HepG2 (cell line): ENCODE data around the gene SCFD2. TPM values are rescaled to one million over a fixed set of nuclear protein-coding genes. Genes with fewer than 3 reads are reported as not detected.
A peak's percentile ranks its signal among the peaks of the same experiment; 100 is the strongest.

ENCODE experiments used
- ATAC-seq: fragments of 200-7000 bp; cut with Tn5 transposase; 3 replicates; pipeline ENCODE4 v1.9.1; 2020; ENCODE audit warnings: mild to moderate bottlenecking, moderate library complexity
- BruUV-seq: library from RNA; stranded (reverse); fragments of 400-500 nt; replicated peaks from 2 replicates; lab custom pipeline; 2021; lab: Mats Ljungman, UMichigan
- CTCF ChIA-PET: fragments of 300-600 bp; formaldehyde crosslinking; extraction: SDS; loops from one replicate; lab custom pipeline; 2021; ENCODE audit warnings: low total read pairs, inconsistent platforms, low intra/inter-chr PET ratio; lab: Yijun Ruan, JAX
- POLR2A ChIA-PET: fragments of 350-600 bp; sonication (Branson Sonifier 250); formaldehyde crosslinking; loops from one replicate; lab custom pipeline; 2020; ENCODE audit warnings: antibody characterized with exemption, inconsistent platforms; lab: Yijun Ruan, JAX
- DNase-seq: peaks from one replicate; pipeline ENCODE4 v3.0.0-alpha.2; 2015; ENCODE audit warnings: low spot score
- FAIRE-seq: peaks from 3 replicates; lab custom pipeline; 2011; peaks lifted over from hg19 to GRCh38; lab: Jason Lieb, UNC
- H2AFZ ChIP-seq: one replicate; pipeline ENCODE4 v1.6.1; 2011; ENCODE audit warnings: low read length, inconsistent platforms
- H3K27ac ChIP-seq: fragments of 300-600 bp; 3 replicates; pipeline ENCODE4 v1.8.0; 2011; ENCODE audit warnings: mixed run types, mild to moderate bottlenecking, mixed read lengths, low read length, inconsistent platforms; ENCODE audit not compliant: insufficient read depth; ENCODE audit errors: extremely low read length
- H3K27me3 ChIP-seq, 2 experiments: fragments of 200-600 bp in 1 of 2; 2 replicates in 1 of 2; 3 replicates in 1 of 2; pipeline versions ENCODE4 v1.6.0 to v1.8.0; 2011; ENCODE audit warnings: low read length in 2 of 2, mild to moderate bottlenecking in 2 of 2, moderate library complexity in 2 of 2, inconsistent platforms in 1 of 2; ENCODE audit not compliant: insufficient read depth in 2 of 2, control insufficient read depth in 1 of 2
- H3K36me3 ChIP-seq, 2 experiments: fragments of 200-600 bp in 1 of 2; replicated peaks in 1 of 2; 2 replicates in 1 of 2; 3 replicates in 1 of 2; pipeline versions ENCODE4 v1.5.1 to v1.8.0; 2011; ENCODE audit warnings: low read length in 2 of 2, inconsistent platforms in 1 of 2; ENCODE audit not compliant: insufficient read depth in 2 of 2, control insufficient read depth in 1 of 2
- H3K4me1 ChIP-seq: 2 replicates; pipeline ENCODE4 v1.5.1; 2012; ENCODE audit warnings: low read length, inconsistent platforms; ENCODE audit not compliant: insufficient read depth
- H3K4me2 ChIP-seq: 2 replicates; pipeline ENCODE4 v1.6.0; 2011; ENCODE audit warnings: low read depth, low read length, inconsistent platforms
- H3K4me3 ChIP-seq, 3 experiments: fragments of 200-600 bp in 1 of 3; sonication (generic), shearing (Covaris generic) in 1 of 3; replicated peaks in 1 of 3; 2 replicates each; pipeline ENCODE4 v1.5.1; 2011 to 2016; ENCODE audit warnings: low read length in 3 of 3, inconsistent platforms in 2 of 3, low read depth in 2 of 3, mild to moderate bottlenecking in 2 of 3, control low read depth in 1 of 3, mixed read lengths in 1 of 3; ENCODE audit not compliant: insufficient read depth in 1 of 3
- H3K79me2 ChIP-seq: one replicate; pipeline ENCODE4 v1.6.1; 2011; ENCODE audit warnings: low read length, inconsistent platforms; ENCODE audit not compliant: insufficient read depth
- H3K9ac ChIP-seq: 2 replicates; pipeline ENCODE4 v1.6.0; 2011; ENCODE audit warnings: mild to moderate bottlenecking, low read depth, low read length, inconsistent platforms; ENCODE audit not compliant: insufficient read depth
- H3K9me3 ChIP-seq: 2 replicates; pipeline ENCODE4 v1.5.1; 2012; ENCODE audit warnings: mild to moderate bottlenecking, low read length
- H4K20me1 ChIP-seq: 2 replicates; pipeline ENCODE4 v1.6.0; 2011; ENCODE audit warnings: inconsistent platforms, mild to moderate bottlenecking, low read length, moderate library complexity; ENCODE audit not compliant: insufficient read depth
- HOXA9 ChIP-seq: sonication (generic); formaldehyde crosslinking; IDR thresholded peaks from 2 replicates; pipeline ENCODE4 v1.8.1; 2022; ENCODE audit warnings: missing genetic modification reagents, mild to moderate bottlenecking, moderate library complexity, borderline replicate concordance
- MAFK ChIP-seq, 2 experiments: IDR thresholded peaks in 1 of 2; conservative IDR thresholded peaks in 1 of 2; 2 replicates each; pipeline ENCODE4 v1.6.1; 2011; ENCODE audit warnings: improper control_type of control experiment in 2 of 2, low read length in 2 of 2
- SNAI1 ChIP-seq: sonication (generic); formaldehyde crosslinking; IDR thresholded peaks from 2 replicates; pipeline ENCODE4 v1.5.0; 2020; ENCODE audit warnings: mild to moderate bottlenecking, missing genetic modification reagents, borderline replicate concordance
- ZBTB3 ChIP-seq: sonication (generic); formaldehyde crosslinking; IDR thresholded peaks from 2 replicates; pipeline ENCODE4 v1.4.0; 2020; ENCODE audit warnings: low read depth, mild to moderate bottlenecking, moderate library complexity, missing genetic modification reagents, borderline replicate concordance
- ZNF570 ChIP-seq: sonication (generic); formaldehyde crosslinking; IDR thresholded peaks from 2 replicates; pipeline ENCODE4 v1.4.0; 2020; ENCODE audit warnings: mild to moderate bottlenecking, missing genetic modification reagents, borderline replicate concordance
- ZNF7 ChIP-seq: IDR thresholded peaks from 2 replicates; pipeline ENCODE4 v1.6.1; 2016; ENCODE audit warnings: missing biosample characterization, missing genetic modification reagents
- ZNF773 ChIP-seq: sonication (generic); formaldehyde crosslinking; IDR thresholded peaks from 2 replicates; pipeline ENCODE4 v1.4.0; 2020; ENCODE audit warnings: missing genetic modification reagents, borderline replicate concordance
- ZNF781 ChIP-seq: sonication (generic); formaldehyde crosslinking; IDR thresholded peaks from 2 replicates; pipeline ENCODE4 v1.5.1; 2020; ENCODE audit warnings: borderline replicate concordance, mild to moderate bottlenecking, missing genetic modification reagents; ENCODE audit errors: not compliant biosample characterization
- WGBS: methylation state at CpG from one replicate; pipeline ENCODE4 v1.1.6; 2017; ENCODE audit warnings: low lambda C conversion rate; 5-methylcytosine and 5-hydroxymethylcytosine counted together
- in situ Hi-C: cut with HindIII; loops from 2 replicates; pipeline ENCODE4 v1.10.0; 2017; ENCODE audit warnings: low pct_unique_long_range_greater_than_20kb; ENCODE audit not compliant: extremely low pct_ligation_motif_present
- intact Hi-C: fragments of 100-400 bp; cut with micrococcal nuclease; formaldehyde crosslinking; loops from one replicate; pipeline ENCODE4 v1.10.0; 2022; ENCODE audit not compliant: unreplicated experiment
- polyA plus RNA-seq, 8 experiments: library from polyadenylated mRNA; depleted of rRNA in 3 of 8; stranded (reverse) in 7 of 8; unstranded in 1 of 8; fragments of >200 nt; fragmentation: Illumina TruSeq in 4 of 8; extraction: Trizol in 4 of 8; gene quantifications; 2 replicates each; pipeline versions ENCODE4 v1.2.1 to v1.2.3, GENCODE V29; 2011 to 2016; ENCODE audit warnings: low read depth in 4 of 8, missing spikeins in 1 of 8, mixed read lengths in 1 of 8; ENCODE audit not compliant: insufficient read depth in 1 of 8
- total RNA-seq, 5 experiments: library from RNA; depleted of rRNA; stranded (reverse); fragments of >200 nt; fragmentation: Illumina TruSeq; extraction: Trizol; gene quantifications; 2 replicates each; pipeline ENCODE4 v1.2.3, GENCODE V29; 2016; ENCODE audit warnings: low read depth in 1 of 5
- TF ChIP-seq, protein P1 (sequence below): IDR thresholded peaks from 2 replicates; pipeline ENCODE4 v1.6.1; 2012; ENCODE audit warnings: low read depth, low read length, improper control_type of control experiment
- TF ChIP-seq, protein P2 (sequence below): sonication (generic); formaldehyde crosslinking; IDR thresholded peaks from 2 replicates; pipeline ENCODE4 v1.9.0; 2021; ENCODE audit warnings: missing genetic modification reagents, borderline replicate concordance
- TF ChIP-seq, protein P3 (sequence below): IDR thresholded peaks from 2 replicates; pipeline ENCODE4 v1.6.1; 2016; ENCODE audit warnings: low read depth, control low read depth

The SCFD2 gene
- total and polyA plus RNA-seq, 2 of the 13 experiments (the other 11 are each of a cell fraction or from before 2014, with no cell fraction given): 4.6 to 15.6 TPM

- in situ Hi-C loops: loop anchor here (10.0 to 25.0 kb wide), 5 partner anchors 365 to 1215 kb away; partner anchors contain the start of genes FIP1L1 and PDGFRA
- no peak for ATAC-seq
- no peak overlapping the region for H3K9ac ChIP-seq
- POLR2A ChIA-PET: interaction anchor here (1.1 kb wide), 1 partner anchor 10 kb away, joined by 5 read pairs; no protein-coding TSS in a partner anchor
- 88% methylated on average over 3 of the region's 3 CpGs for WGBS
- H3K9me3 ChIP-seq: no peaks in the 10 kb centered on the region
- no peaks in the 10 kb centered on the region for H3K27me3 ChIP-seq
- no peaks in the 10 kb centered on the region for H4K20me1 ChIP-seq
- no peak overlapping the region for H3K4me3 ChIP-seq
- H3K27ac ChIP-seq: no peak overlapping the region
- 0 out of 4 replicates have a peak, but pooled peaks of 1 of the 2 experiments have one; percentile 3 for TF ChIP-seq MAFK (conservative IDR thresholded peaks at IDR 0.05 in 1 of 2, IDR thresholded peaks at IDR 0.05 in 1 of 2; ENCODE audit: low read length in 2 of 2)
- TF ChIP-seq, protein P1, sequence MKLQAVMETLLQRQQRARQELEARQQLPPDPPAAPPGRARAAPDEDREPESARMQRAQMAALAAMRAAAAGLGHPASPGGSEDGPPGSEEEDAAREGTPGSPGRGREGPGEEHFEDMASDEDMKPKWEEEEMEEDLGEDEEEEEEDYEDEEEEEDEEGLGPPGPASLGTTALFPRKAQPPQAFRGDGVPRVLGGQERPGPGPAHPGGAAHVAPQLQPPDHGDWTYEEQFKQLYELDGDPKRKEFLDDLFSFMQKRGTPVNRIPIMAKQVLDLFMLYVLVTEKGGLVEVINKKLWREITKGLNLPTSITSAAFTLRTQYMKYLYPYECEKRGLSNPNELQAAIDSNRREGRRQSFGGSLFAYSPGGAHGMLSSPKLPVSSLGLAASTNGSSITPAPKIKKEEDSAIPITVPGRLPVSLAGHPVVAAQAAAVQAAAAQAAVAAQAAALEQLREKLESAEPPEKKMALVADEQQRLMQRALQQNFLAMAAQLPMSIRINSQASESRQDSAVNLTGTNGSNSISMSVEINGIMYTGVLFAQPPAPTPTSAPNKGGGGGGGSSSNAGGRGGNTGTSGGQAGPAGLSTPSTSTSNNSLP: no peak
- TF ChIP-seq, all 625 proteins: peak for 1
- intact Hi-C loops: no loop called here
- no TSS peak for BruUV-seq
- Histone ChIP-seq H3K4me1 (peaks cover 26% of the 10 kb centered on the region), H3K79me2 (no peaks in the 10 kb centered on the region), H2AFZ (no peak overlapping the region), H3K4me2 (no peak overlapping the region), H3K36me3 (no peaks in the 10 kb centered on the region)
- FAIRE-seq (no peak), DNase-seq (no peak)
- CTCF ChIA-PET: no interaction called here
Measured at GRCh38 chr4:53009824-53010223, 356.0 kb downstream of the SCFD2 start.

GRCh38 chr4:53007024-53007423 is 358.8 kb downstream of the SCFD2 start:
- no TSS peak for BruUV-seq
- POLR2A ChIA-PET: interaction anchor here (0.7 kb wide), 1 partner anchor 295 kb away, joined by 3 read pairs; no protein-coding TSS in a partner anchor

More at GRCh38 chr4:53007024-53007423, 358.8 kb downstream of the SCFD2 start:
- Histone ChIP-seq H3K4me1 (peaks cover 30% of the 10 kb centered on the region), H2AFZ (no peak overlapping the region), H3K36me3 (no peaks in the 10 kb centered on the region), H3K9me3 (no peaks in the 10 kb centered on the region), H3K4me3 (no peak overlapping the region), H3K27ac (no peak overlapping the region), H3K4me2 (no peak overlapping the region), H3K9ac (no peak overlapping the region), H4K20me1 (no peaks in the 10 kb centered on the region), H3K27me3 (no peaks in the 10 kb centered on the region), H3K79me2 (no peaks in the 10 kb centered on the region)
- ATAC-seq (no peak), DNase-seq (no peak), FAIRE-seq (no peak)
- CTCF ChIA-PET: no interaction called here
- 94% methylated on average over 4 of the region's 4 CpGs for WGBS
- in situ Hi-C loops: loop anchor here (25.0 kb wide), 3 partner anchors 605 to 905 kb away; no protein-coding TSS in a partner anchor
- TF ChIP-seq ZBTB3 (no peak), ZNF7 (no peak), ZNF570 (no peak), SNAI1 (CRISPR knock-in tag) (no peak), ZNF781 (CRISPR knock-in tag) (no peak), HOXA9 (no peak), ZNF773 (no peak)
- TF ChIP-seq, protein P2, sequence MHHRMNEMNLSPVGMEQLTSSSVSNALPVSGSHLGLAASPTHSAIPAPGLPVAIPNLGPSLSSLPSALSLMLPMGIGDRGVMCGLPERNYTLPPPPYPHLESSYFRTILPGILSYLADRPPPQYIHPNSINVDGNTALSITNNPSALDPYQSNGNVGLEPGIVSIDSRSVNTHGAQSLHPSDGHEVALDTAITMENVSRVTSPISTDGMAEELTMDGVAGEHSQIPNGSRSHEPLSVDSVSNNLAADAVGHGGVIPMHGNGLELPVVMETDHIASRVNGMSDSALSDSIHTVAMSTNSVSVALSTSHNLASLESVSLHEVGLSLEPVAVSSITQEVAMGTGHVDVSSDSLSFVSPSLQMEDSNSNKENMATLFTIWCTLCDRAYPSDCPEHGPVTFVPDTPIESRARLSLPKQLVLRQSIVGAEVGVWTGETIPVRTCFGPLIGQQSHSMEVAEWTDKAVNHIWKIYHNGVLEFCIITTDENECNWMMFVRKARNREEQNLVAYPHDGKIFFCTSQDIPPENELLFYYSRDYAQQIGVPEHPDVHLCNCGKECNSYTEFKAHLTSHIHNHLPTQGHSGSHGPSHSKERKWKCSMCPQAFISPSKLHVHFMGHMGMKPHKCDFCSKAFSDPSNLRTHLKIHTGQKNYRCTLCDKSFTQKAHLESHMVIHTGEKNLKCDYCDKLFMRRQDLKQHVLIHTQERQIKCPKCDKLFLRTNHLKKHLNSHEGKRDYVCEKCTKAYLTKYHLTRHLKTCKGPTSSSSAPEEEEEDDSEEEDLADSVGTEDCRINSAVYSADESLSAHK (CRISPR knock-in tag): no peak
- TF ChIP-seq, protein P3, sequence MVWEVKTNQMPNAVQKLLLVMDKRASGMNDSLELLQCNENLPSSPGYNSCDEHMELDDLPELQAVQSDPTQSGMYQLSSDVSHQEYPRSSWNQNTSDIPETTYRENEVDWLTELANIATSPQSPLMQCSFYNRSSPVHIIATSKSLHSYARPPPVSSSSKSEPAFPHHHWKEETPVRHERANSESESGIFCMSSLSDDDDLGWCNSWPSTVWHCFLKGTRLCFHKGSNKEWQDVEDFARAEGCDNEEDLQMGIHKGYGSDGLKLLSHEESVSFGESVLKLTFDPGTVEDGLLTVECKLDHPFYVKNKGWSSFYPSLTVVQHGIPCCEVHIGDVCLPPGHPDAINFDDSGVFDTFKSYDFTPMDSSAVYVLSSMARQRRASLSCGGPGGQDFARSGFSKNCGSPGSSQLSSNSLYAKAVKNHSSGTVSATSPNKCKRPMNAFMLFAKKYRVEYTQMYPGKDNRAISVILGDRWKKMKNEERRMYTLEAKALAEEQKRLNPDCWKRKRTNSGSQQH (CRISPR knock-in tag): no peak
- intact Hi-C loops: no loop called here
